HG03135 (cell line): ENCODE results near the gene TBC1D14.
"Not testable (repeated sequence)": the region's sequence is repeated elsewhere in the genome, so short reads cannot be mapped to it uniquely, and the experiment has no call there.

ENCODE experiments used
- ATAC-seq: cut with Tn5 transposase; IDR thresholded peaks from one replicate; pipeline ENCODE4 v1.9.1; 2021; ENCODE audit warnings: mild to moderate bottlenecking, moderate library complexity; ENCODE audit not compliant: unreplicated experiment

TBC1D14 gene

DNA sequence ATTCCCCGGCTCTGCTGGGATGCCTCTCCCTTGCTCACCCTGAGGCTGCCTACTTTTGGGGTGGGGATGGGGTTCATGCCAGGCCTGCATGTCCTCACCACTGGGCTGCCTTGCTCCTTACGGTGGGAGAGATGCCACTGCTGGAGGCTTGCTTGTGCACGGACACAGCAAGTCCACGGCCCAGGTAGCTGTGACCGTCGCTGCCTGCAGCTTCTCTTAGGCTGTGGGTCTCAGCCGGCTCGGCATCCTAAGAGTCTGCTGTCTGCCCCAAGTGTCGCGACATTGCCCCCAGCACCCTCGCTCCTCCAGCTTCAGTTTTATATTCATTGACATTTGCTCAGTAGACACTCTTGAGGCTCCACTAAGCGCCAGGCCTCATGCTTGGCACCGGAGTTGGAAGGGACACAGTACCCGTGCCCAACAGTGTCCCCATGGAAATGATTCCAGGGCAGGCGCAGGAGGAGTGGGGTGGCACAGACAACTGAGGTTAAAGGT lies 58.3 kb downstream of the TBC1D14 start:
- no peak for ATAC-seq

GRCh38 chr4:6968496-6968895 lies 58.9 kb downstream of the TBC1D14 start:
- no peak for ATAC-seq

DNA sequence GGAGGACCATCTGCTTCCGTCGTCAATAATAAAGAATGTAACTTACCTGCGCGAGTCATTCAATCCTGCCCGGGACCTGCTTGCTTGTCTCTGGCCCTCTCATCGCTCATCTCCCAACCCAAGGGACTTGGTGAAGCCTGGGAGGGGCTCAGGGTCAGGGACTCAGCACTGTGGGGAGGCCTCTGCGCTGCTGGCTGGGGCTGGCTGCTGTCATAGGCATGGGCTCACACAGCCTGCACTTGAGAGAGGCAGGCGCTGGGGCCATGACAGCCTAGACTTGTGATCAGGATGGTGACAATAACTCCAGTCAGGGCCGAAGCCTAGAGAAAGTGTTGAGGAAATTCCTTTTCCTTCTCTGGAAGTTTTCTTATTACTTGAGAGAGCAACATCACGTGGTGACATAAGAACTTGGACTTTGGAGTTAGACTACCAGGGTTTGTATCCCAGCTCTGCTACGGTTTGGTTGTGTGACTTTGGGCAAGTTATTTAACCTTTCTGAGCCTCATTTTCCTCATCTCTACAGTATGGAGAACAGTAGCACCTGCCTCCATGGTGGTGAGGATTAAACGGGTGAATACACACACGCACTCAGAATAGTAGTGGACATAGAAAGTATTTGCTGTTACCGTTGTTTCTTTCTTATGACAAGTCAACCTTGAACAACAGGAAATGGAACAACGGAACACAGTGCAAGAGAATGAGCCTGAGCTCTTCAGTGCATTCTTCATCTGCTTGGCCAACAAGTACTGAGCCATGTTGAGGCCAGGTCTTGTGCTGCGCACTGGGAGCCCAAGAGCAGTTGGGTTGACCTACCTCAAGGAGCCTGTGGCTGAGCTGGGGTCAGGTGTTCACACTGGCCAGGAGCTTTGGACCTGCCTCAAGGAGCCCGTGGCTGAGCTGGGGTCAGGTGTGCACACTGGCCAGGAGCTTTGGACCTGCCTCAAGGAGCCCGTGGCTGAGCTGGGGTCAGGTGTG lies 60.5 kb downstream of the TBC1D14 start:
- peak; percentile 79 for ATAC-seq

DNA sequence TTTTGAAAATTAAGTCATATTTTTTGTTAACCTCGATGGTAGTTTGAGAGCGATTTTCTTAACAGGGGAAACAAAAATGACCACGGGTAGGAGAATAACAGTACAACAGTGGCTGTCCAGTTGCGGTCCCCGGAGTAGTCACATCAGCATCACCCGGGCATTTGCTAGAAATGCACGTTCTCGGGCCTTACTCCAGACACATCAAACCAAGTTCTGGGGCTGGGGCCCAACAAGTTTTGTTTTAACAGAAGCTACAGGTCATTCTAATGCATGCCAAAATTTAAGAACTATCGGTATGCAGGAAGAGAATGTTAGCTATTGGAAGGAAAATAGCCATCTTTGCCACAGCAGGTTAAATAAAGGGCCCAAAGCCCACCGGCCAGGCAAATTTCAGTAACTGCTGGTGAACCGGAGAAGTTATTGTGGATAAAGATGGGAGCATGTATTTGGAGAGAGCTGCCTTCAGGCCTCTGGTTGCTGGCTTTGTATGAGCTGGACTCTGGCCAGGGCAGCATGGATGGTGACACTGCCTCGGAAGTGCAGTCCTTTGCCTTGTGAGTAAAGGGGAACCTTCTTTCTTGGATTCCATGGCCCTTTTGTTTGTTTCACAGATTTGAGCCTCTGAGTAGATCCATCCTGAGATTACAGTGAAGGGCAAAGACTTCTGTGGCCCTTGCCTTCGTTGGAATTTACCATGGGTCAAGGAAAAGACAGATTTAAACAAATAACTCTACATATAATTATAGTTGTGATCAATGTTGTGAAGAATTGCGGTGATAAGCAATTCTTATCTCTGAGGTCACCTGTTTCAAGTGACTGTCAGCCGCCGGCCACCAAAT lies 62.1 kb downstream of the TBC1D14 start:
- no peak for ATAC-seq

DNA sequence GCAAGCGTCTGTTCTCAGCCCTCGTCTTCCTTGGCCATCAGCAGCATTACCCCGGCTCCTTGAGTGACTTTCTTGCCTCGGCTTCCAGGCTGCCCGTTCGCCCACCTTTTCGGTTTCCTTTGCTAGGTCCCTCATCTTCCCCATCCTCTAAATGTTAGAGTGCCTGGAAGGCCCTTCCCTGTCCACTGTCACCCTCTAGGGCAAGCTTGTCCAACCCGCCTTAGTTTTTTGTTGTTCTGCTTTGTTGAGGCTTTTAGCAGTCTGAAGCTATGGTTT lies 62.7 kb downstream of the TBC1D14 start:
- ATAC-seq: no peak

GRCh38 chr4:6972911-6973310 lies 63.3 kb downstream of the TBC1D14 start:
- no peak for ATAC-seq

GRCh38 chr4:6974138-6974848 lies 64.7 kb downstream of the TBC1D14 start:
- ATAC-seq: peak; percentile 61

DNA sequence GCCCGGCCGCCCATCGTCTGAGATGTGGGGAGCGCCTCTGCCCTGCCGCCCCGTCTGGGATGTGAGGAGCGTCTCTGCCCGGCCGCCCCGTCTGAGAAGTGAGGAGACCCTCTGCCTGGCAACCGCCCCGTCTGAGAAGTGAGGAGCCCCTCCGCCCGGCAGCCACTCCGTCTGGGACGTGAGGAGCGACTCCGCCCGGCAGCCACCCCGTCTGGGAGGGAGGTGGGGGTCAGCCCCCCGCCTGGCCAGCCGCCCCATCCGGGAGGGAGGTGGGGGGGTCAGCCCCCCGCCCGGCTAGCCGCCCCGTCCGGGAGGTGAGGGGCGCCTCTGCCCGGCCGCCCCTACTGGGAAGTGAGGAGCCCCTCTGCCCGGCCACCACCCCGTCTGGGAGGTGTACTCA lies 68.2 kb downstream of the TBC1D14 start:
- ATAC-seq: not testable (repeated sequence)

- no peak for ATAC-seq
These were observed 74.0 kb downstream of the TBC1D14 start for GRCh38 chr4:6983544-6984142.

DNA sequence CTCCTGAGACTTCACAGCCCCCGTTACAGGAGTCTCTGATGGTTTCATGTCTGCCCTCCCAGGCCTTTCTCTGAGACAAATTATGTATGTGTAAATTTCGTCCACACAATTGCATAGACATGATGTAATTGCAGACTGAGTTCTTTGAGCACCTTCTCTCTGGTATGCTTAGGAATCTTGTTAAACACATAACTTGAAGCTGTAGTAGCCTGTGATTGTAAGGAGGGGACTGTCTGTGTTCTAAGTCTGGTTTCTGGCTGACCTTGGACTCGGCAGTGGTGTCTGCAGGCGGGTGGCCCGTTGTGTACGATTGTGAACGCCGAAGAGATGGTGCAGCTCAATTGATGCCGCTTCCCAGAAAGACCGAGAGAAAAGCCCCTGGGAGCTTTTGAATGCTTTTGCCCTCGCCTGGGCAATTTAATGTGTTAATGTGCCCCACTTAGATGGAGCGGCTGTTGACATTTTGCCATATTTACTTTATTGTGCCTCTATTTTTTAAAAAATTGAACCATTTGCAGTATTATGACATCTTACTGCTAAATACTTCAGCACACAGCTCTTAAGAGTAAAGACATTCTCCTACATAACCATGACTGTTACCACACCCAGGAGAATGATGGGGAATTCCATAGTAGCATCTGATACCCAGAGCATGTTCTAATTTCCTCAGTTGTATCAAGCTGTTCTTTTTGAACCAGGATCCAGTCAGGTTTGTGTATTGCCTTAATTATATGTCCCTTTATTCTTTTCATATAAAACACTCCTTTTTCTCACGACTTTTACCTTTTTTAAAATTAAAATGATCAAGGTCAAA lies 75.2 kb downstream of the TBC1D14 start:
- no peak for ATAC-seq

DNA sequence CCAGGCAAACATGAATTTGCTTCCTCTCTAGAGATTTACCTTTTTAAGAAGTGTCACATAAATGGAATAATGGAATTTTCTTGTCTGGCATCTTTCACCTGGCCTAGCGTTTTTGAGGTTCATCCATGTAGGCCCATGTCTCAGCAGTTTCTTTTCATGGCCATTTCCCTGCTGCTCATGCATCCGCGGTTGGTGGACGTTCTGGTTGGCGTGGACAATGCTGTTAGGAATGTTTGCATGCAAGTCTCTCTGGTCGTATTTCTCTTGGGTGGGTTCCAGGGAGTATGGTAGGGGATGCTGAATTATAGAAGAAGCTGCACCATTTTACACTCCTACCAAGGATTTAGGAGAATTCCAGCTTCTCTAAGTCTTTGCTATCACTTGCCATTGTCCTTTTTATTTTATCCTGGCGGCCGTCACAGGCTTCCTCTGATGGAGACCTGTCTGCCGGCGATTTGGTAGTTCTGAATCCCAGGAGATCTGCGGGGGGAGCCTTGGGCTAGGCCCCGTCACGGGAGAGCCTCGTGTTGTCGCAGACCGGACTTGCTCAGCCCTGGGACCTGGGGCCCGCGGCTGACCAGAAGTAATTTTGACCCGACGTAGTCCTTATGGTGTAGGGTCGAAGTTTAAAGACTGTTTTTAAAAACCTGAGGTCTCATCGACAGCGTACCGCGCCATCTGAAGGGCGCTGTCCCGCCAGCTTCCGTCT lies 76.6 kb downstream of the TBC1D14 start:
- ATAC-seq: peak; percentile 31

DNA sequence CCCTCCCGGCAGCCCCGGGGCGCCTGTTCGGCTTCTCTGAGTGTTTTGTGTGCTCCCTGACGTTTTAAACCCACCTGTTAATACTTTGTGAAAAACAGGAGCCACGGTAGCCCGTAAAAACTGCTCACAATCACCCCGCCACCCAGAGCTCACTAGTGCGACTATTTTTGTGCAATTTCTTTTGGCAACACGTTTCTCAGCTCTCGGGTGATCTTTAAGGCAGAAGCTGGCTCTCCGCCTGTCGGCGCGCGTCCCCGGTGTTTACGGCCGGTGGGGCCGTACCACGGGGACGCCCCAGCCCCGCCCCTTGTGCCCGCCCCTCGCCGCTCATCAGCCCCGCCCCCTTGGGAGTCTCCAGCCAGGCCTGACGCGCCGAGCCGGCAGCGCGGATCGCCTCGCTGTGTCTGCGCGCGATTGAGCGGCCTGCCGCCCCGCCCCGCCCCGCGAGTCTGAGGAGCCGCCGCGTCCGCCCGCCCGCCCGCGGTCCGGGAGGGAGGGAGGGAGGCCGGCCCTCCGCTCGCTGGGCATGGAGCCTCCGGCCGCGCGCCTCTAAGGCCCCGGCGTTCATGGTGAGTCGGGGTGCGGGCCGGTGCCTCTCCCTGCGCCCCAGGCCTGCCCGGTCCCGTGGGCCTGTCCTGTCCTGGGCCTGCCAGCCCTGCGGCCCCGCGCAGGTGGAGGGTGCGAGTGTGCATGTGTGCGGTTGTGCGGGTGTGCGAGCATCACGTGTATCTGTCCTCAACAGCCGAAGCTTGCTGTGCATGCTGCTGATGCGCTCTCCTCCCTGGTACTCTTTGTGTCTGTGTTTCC lies 77.4 kb downstream of the TBC1D14 start:
- ATAC-seq: peak; percentile 79

DNA sequence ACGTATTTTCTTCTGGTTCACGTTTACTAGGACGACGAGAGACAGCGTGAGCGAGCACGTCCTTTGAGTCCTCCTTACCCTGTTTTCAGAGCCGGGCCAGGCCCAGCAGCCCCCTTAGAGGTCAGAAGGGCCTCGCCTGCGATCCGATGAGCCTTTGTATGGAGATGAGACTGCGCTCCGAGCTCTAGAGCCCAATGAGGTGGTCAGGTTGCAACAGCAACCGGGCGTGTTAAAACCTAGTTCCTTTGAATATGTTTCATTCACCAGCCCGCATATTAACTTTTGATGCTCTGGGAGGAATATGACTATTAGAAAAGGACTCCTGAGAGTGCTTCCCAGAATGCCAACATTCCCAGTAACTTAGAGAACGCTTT lies 77.9 kb downstream of the TBC1D14 start:
- ATAC-seq: no peak

DNA sequence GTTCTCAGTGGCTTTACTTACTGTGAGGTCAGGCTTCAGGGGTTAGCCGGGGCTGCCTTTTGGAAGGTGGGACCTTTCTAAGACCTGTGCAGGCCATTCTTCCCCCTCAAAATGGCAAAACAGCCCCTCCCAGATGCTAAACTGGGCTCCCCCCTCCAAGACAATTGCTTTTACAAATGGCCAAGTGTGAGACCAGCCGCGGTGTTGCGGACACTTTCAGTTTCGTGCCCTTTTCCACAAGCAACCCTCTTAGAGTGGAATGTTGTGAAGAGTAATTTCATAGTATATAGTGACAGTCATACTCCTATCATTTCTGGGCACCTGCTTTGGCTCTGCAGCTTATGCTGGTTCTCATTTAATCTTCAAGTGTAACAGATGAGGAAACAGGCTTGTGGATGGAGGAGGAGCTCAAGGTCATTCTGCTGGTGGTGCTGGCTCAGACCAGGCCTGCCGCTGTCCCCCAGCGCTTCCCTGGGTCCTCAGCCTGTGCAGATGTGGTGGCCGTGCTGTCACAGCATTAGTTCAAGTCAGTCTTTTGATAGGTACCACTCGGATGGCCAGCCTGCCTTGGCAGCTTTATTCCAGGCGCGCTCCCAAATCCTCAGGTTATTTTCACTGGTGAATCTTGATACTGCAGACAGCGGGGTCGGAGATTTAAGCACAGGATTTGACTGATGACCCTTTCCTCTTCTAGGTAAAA lies 78.5 kb downstream of the TBC1D14 start:
- no peak for ATAC-seq

DNA sequence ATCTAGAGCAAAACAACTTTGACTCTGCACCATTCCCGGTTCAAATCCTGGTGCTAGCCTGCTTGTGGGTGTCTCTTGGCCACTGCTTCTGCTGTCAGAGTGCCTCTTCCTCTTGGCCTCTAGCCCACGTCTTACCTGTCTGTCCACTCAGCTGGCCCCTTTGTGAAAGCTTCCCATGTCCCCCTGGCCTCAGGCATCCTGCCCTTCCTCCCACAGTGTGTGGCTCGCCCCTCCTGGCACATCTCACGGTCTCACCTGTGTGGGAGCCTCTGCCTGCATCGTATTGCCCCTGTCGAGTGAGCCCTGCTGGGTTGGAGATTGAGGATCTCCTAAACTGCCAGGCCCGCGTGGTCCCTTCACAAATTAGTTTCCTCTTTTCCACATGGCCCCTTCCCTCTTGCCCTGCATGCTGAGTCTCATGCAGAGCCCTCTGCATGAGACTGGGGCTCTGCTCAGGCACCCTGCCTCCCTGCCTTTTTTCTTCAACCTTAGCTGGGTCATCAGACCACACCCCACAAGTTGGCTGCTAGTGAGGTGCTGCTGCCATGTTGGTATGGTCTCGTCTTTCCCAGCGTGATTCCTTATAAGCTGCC lies 79.8 kb downstream of the TBC1D14 start:
- no peak for ATAC-seq

DNA sequence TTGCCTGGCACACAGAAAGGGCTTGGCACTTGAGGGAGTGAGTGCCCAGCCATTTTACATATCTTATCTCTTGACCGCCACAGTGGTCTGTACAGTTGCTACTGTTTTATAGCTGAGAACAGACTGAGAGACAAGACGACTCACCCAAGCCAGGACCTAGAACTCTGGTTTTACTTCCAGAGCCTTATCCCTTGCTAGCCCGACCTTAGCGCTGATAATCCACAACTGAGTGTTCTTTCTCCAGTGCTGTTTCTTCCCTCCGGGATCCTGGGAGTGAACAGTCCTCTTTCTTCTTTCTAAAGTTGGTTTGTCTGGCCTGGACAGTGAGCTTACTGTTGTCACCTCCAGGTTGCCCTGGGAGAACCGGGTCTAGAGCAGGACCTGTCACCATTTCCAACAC lies 81.0 kb downstream of the TBC1D14 start:
- ATAC-seq: no peak

- ATAC-seq: no peak
These were observed 81.6 kb downstream of the TBC1D14 start for GRCh38 chr4:6991249-6991648.
